Type B pancreatic cell (in vitro differentiated cells): Measurements from ENCODE around the gene HOXC5. TPM values are rescaled to one million over a fixed set of nuclear protein-coding genes. Genes with fewer than 3 reads are reported as not detected.

Source experiments
- DNase-seq: peaks from one replicate; pipeline ENCODE4 v3.0.0; 2021; ENCODE audit warnings: mixed read lengths; ENCODE audit not compliant: unreplicated experiment; ENCODE audit errors: extremely low spot score
- H3K27ac Mint-ChIP-seq: 2 replicates; pipeline ENCODE4 v1.8.0; 2021; ENCODE audit warnings: mild to moderate bottlenecking, mixed read lengths
- H3K27me3 Mint-ChIP-seq: 2 replicates; pipeline ENCODE4 v1.8.0; 2021; ENCODE audit warnings: mixed read lengths
- H3K36me3 Mint-ChIP-seq: 2 replicates; pipeline ENCODE4 v1.8.0; 2021; ENCODE audit warnings: mixed read lengths
- H3K4me1 Mint-ChIP-seq: one replicate; pipeline ENCODE4 v1.8.0; 2021; ENCODE audit warnings: mixed read lengths; ENCODE audit not compliant: unreplicated experiment
- H3K4me3 Mint-ChIP-seq: 2 replicates; pipeline ENCODE4 v1.8.0; 2021; ENCODE audit warnings: mild to moderate bottlenecking, mixed read lengths
- H3K9me3 Mint-ChIP-seq: 2 replicates; pipeline ENCODE4 v1.8.0; 2021; ENCODE audit warnings: mixed read lengths
- total RNA-seq: library from RNA; stranded (reverse); gene quantifications from 2 replicates; pipeline ENCODE4 v1.2.1, GENCODE V29; 2021; ENCODE audit warnings: low replicate concordance
- TF ChIP-seq, protein P1 (sequence below): fragments of 200-600 bp; sonication (generic); conservative IDR thresholded peaks from 2 replicates; pipeline ENCODE4 v1.5.0; 2021; ENCODE audit warnings: antibody characterized with exemption, mild to moderate bottlenecking

The HOXC5 gene
- total RNA-seq, 1 donor from 2014 or later, result 56.9 TPM

GRCh38 chr12:54004841-54005530 lies 27.9 kb upstream of the HOXC5 start:
- Mint-ChIP-seq H3K27me3 (peaks cover 99% of the 10 kb centered on the region), H3K36me3 (no peaks in the 10 kb centered on the region), H3K9me3 (no peaks in the 10 kb centered on the region), H3K4me3 (no peak overlapping the region), H3K4me1 (peaks cover 22% of the 10 kb centered on the region), H3K27ac (no peak overlapping the region)
- TF ChIP-seq, protein P1, sequence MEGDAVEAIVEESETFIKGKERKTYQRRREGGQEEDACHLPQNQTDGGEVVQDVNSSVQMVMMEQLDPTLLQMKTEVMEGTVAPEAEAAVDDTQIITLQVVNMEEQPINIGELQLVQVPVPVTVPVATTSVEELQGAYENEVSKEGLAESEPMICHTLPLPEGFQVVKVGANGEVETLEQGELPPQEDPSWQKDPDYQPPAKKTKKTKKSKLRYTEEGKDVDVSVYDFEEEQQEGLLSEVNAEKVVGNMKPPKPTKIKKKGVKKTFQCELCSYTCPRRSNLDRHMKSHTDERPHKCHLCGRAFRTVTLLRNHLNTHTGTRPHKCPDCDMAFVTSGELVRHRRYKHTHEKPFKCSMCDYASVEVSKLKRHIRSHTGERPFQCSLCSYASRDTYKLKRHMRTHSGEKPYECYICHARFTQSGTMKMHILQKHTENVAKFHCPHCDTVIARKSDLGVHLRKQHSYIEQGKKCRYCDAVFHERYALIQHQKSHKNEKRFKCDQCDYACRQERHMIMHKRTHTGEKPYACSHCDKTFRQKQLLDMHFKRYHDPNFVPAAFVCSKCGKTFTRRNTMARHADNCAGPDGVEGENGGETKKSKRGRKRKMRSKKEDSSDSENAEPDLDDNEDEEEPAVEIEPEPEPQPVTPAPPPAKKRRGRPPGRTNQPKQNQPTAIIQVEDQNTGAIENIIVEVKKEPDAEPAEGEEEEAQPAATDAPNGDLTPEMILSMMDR, result no peak
- DNase-seq, result no peak

GRCh38 chr12:54005531-54005852 lies 27.4 kb upstream of the HOXC5 start:
- Mint-ChIP-seq H3K36me3 (no peaks in the 10 kb centered on the region), H3K27ac (no peak overlapping the region), H3K4me1 (peaks cover 22% of the 10 kb centered on the region), H3K4me3 (peak overlapping the region; percentile 75), H3K9me3 (no peaks in the 10 kb centered on the region), H3K27me3 (peaks cover 99% of the 10 kb centered on the region)
- no peak for DNase-seq
- TF ChIP-seq, protein P1, result no peak

- Mint-ChIP-seq H3K4me3 (peak overlapping the region; percentile 75), H3K9me3 (no peaks in the 10 kb centered on the region), H3K27me3 (peaks cover 99% of the 10 kb centered on the region), H3K36me3 (no peaks in the 10 kb centered on the region), H3K27ac (no peak overlapping the region), H3K4me1 (peaks cover 24% of the 10 kb centered on the region)
- TF ChIP-seq, protein P1, result peak; percentile 98
- DNase-seq, result peak; percentile 93
Observed at GRCh38 chr12:54005853-54006558, 26.8 kb upstream of the HOXC5 start.

DNA sequence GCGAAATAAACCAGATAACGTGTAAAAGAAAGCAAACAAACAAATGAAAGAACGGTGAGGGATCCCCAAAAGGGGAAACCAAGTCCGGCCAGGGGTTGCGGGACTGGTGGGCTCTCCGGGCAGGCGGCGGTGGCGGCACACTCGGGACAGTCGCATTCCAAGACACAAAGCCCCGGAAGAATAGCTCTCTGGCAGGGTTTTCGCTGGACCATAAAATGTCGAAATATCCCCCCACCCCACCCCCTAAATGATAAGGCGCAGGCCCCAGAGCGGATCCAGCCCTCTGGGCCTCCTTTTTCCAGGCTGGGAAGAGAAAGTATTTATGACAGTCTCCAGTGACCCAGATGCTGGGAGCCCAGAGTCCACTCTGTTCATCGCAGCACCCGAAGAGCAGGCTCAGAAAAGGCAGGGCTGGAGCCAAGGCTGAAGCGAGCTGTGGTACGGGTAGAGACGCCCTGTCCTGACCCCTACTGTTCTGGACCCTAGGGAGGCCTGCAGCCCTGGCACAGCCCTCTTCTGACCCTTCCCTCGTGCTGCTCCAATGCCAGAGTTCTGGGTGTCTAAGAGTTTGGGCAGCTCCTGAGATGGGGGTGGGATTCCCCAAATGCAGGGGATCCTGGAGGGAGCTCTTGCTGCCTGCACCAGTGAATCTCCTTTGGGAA lies 26.2 kb upstream of the HOXC5 start:
- Mint-ChIP-seq H3K9me3 (no peaks in the 10 kb centered on the region), H3K4me1 (peaks cover 28% of the 10 kb centered on the region), H3K27ac (no peak overlapping the region), H3K27me3 (peaks cover 99% of the 10 kb centered on the region), H3K4me3 (peak overlapping the region; percentile 75), H3K36me3 (no peaks in the 10 kb centered on the region)
- TF ChIP-seq, protein P1, result no peak
- DNase-seq, result no peak

- Mint-ChIP-seq H3K4me1 (peaks cover 28% of the 10 kb centered on the region), H3K9me3 (no peaks in the 10 kb centered on the region), H3K36me3 (no peaks in the 10 kb centered on the region), H3K4me3 (peak overlapping the region; percentile 20), H3K27ac (no peak overlapping the region), H3K27me3 (peaks cover 99% of the 10 kb centered on the region)
- DNase-seq, result no peak
- TF ChIP-seq, protein P1, result no peak
Observed at GRCh38 chr12:54007538-54008259, 25.2 kb upstream of the HOXC5 start.
